Activated CD4-positive, CD25-positive, alpha-beta regulatory T cell treated with anti-CD3 and anti-CD28 coated beads, Interleukin-2, amount 50 U/mL, for 24 hours (primary cell): ENCODE data around the gene ZFX.

Source experiments
- ATAC-seq, 2 donors: fragments of 150-1000 bp; cut with Tn5 transposase; one replicate each; pipeline ENCODE4 v1.10.0; 2021; ENCODE audit warnings: mild to moderate bottlenecking in 1 of 2, moderate library complexity in 1 of 2

ZFX gene

GRCh38 chrX:24243188-24243587, 93.7 kb downstream of the ZFX start:
- ATAC-seq, result no peak

- no peak for ATAC-seq
These were observed 94.2 kb downstream of the ZFX start for GRCh38 chrX:24243692-24244091.

GRCh38 chrX:24245202-24245601, 95.7 kb downstream of the ZFX start:
- ATAC-seq, result no peak

GRCh38 chrX:24248042-24248441, 98.5 kb downstream of the ZFX start:
- no peak for ATAC-seq

- ATAC-seq, result no peak
These were observed 103.5 kb downstream of the ZFX start for GRCh38 chrX:24253030-24253429.

GRCh38 chrX:24253469-24253868, 103.9 kb downstream of the ZFX start:
- ATAC-seq, result no peak

GRCh38 chrX:24257011-24257410, 107.5 kb downstream of the ZFX start:
- ATAC-seq, result no peak

- no peak for ATAC-seq
These were observed 110.2 kb downstream of the ZFX start for GRCh38 chrX:24259544-24260240.

GRCh38 chrX:24260842-24261550, 111.5 kb downstream of the ZFX start:
- ATAC-seq, result no peak

GRCh38 chrX:24262309-24262708, 112.8 kb downstream of the ZFX start:
- no peak for ATAC-seq

GRCh38 chrX:24264383-24264782, 114.9 kb downstream of the ZFX start:
- ATAC-seq, result no peak
